Esophagus squamous epithelium (tissue), 4 donors: ENCODE data around the gene ZNRF1.

Experiments
- CTCF ChIP-seq, 6 experiments: fragments of 450-650 bp in 4 of 6; fragments of 200-600 bp in 2 of 6; sonication (generic) in 2 of 6; IDR thresholded peaks; one replicate each; pipeline ENCODE4 v1.5.1; 2016 to 2019; ENCODE audit warnings: antibody characterized with exemption in 6 of 6, mild to moderate bottlenecking in 4 of 6, moderate library complexity in 4 of 6
- POLR2A ChIP-seq, 4 donors: fragments of 450-650 bp; IDR thresholded peaks; one replicate each; pipeline ENCODE4 v1.6.1; 2017; ENCODE audit warnings: antibody characterized with exemption in 4 of 4, mild to moderate bottlenecking in 4 of 4, moderate library complexity in 3 of 4

GRCh38 chr16:75108792-75109731 lies 110.2 kb downstream of the ZNRF1 start:
- no peak for TF ChIP-seq CTCF (IDR thresholded peaks at IDR 0.05)
- no peak for TF ChIP-seq POLR2A (IDR thresholded peaks at IDR 0.05)
